ENCODE results near the gene STK10. TPM values are rescaled to one million over a fixed set of nuclear protein-coding genes. Genes with fewer than 3 reads are reported as not detected.
A peak's percentile ranks its signal among the peaks of the same experiment; 100 is the strongest.

STK10 gene
- total and polyA plus RNA-seq, 9 of the 15 experiments (the other 6 are each of a cell fraction or from before 2014, with no cell fraction given): 0.30 to 6.7 (median 2.4) TPM

DNA sequence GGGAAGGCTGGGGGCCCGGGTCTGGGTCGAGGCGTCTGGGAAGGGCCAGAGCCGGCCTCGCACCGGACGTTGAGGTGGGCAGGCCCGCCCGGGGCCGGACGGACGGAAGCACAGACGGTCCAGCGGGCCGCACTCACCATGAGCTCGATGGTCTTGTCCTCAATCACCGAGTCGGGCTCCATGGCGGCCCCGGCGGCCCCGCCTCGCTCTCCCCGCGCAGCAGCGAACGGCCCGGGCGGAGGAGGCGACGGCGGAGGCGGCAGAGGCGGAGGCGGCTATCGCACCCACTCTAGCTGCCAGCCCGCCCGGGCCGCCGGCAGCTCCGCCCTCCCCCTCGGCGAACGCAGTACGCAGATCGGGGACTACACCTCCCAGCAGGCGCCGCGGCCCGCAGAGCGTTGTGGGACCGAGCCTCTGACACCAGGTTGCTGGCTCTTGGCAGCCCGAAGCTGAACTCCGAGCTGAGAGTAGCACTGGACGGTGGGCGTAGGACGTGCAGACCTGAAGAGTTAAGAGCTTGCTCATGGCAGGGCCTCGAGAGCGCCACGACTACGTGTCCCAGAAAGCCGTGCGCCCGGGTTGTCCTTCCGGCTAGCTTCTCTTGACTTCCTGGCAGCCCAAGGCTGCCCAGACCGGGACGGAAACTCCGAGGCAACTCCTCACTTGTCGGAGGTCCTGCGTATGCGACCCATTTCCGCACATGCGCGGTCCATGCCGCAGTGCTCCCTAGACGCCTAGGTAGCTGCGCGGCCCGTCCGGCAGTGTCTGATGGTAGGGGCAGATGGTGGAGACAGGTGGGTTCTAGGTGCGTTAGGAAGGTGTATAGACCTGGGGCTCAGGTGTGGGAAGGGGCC is 181.5 kb downstream of the STK10 start, which contains the start of gene FBXW11 (continued):
- TF ChIP-seq CREB1 (IDR thresholded peaks at IDR 0.05) (peak; percentile 41; the same call in 1 of the 2 replicates), CREB1 (CRISPR knock-in tag; IDR thresholded peaks at IDR 0.05) (peak; percentile 80), ZNF766 (CRISPR knock-in tag; conservative IDR thresholded peaks at IDR 0.05) (peak; percentile 91), BRCA1 (IDR thresholded peaks at IDR 0.05) (no peak), BRCA1 (CRISPR knock-in tag; IDR thresholded peaks at IDR 0.05) (no peak), BRD9 (IDR thresholded peaks at IDR 0.05; ENCODE audit: low read depth, partially characterized antibody) (no peak), ZZZ3 (IDR thresholded peaks at IDR 0.05) (no peak), MAFF (IDR thresholded peaks at IDR 0.05; ENCODE audit: low read length) (no peak), KLF6 (CRISPR knock-in tag; IDR thresholded peaks at IDR 0.05; ENCODE audit: borderline replicate concordance) (peak; percentile 82; the same call in 1 of the 2 replicates), OTX1 (CRISPR knock-in tag; IDR thresholded peaks at IDR 0.05) (peak; percentile 12; the same call in 1 of the 2 replicates), PTTG1 (tag; IDR thresholded peaks at IDR 0.05; ENCODE audit: low read depth) (no peak), FOS (IDR thresholded peaks at IDR 0.05; ENCODE audit: extremely low read depth, insufficient read length) (no peak), ZNF586 (CRISPR knock-in tag; conservative IDR thresholded peaks at IDR 0.05) (no peak), FUS (optimal IDR thresholded peaks at IDR 0.05; ENCODE audit: low read depth, low read length) (no peak), LCOR (CRISPR knock-in tag; IDR thresholded peaks at IDR 0.05) (no peak; the same call in 1 of the 2 replicates), TBL1XR1 (IDR thresholded peaks at IDR 0.05; ENCODE audit: low read length in 2 of 2) (no peak), CCNT2 (IDR thresholded peaks at IDR 0.05; ENCODE audit: borderline replicate concordance, extremely low read depth, insufficient read length, low read depth, low read length) (peak; percentile 61), SAFB (IDR thresholded peaks at IDR 0.05; ENCODE audit: borderline replicate concordance, low read depth, low read length) (no peak), STAT5B (CRISPR knock-in tag; IDR thresholded peaks at IDR 0.05) (no peak), ZBTB17 (CRISPR knock-in tag; IDR thresholded peaks at IDR 0.05) (peak; percentile 91), MTA1 (IDR thresholded peaks at IDR 0.05; ENCODE audit: borderline replicate concordance) (no peak), MYBL2 (IDR thresholded peaks at IDR 0.05; ENCODE audit: low read depth) (no peak), MYBL2 (CRISPR knock-in tag; IDR thresholded peaks at IDR 0.05; ENCODE audit: borderline replicate concordance) (no peak), SNIP1 (IDR thresholded peaks at IDR 0.05; ENCODE audit: low read depth) (no peak)
- TF ChIP-seq, protein P1, sequence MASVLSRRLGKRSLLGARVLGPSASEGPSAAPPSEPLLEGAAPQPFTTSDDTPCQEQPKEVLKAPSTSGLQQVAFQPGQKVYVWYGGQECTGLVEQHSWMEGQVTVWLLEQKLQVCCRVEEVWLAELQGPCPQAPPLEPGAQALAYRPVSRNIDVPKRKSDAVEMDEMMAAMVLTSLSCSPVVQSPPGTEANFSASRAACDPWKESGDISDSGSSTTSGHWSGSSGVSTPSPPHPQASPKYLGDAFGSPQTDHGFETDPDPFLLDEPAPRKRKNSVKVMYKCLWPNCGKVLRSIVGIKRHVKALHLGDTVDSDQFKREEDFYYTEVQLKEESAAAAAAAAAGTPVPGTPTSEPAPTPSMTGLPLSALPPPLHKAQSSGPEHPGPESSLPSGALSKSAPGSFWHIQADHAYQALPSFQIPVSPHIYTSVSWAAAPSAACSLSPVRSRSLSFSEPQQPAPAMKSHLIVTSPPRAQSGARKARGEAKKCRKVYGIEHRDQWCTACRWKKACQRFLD (CRISPR knock-in tag; IDR thresholded peaks at IDR 0.05): peak; percentile 91
- TF ChIP-seq, protein P2, sequence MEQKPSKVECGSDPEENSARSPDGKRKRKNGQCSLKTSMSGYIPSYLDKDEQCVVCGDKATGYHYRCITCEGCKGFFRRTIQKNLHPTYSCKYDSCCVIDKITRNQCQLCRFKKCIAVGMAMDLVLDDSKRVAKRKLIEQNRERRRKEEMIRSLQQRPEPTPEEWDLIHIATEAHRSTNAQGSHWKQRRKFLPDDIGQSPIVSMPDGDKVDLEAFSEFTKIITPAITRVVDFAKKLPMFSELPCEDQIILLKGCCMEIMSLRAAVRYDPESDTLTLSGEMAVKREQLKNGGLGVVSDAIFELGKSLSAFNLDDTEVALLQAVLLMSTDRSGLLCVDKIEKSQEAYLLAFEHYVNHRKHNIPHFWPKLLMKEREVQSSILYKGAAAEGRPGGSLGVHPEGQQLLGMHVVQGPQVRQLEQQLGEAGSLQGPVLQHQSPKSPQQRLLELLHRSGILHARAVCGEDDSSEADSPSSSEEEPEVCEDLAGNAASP (IDR thresholded peaks at IDR 0.05): no peak
- TF ChIP-seq, protein P3, sequence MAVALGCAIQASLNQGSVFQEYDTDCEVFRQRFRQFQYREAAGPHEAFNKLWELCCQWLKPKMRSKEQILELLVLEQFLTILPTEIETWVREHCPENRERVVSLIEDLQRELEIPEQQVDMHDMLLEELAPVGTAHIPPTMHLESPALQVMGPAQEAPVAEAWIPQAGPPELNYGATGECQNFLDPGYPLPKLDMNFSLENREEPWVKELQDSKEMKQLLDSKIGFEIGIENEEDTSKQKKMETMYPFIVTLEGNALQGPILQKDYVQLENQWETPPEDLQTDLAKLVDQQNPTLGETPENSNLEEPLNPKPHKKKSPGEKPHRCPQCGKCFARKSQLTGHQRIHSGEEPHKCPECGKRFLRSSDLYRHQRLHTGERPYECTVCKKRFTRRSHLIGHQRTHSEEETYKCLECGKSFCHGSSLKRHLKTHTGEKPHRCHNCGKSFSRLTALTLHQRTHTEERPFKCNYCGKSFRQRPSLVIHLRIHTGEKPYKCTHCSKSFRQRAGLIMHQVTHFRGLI (CRISPR knock-in tag; IDR thresholded peaks at IDR 0.05): 0 out of 2 replicates have a peak, but pooled peaks have one; percentile 33
